Upper lobe of left lung (tissue), 6 donors: ENCODE results near the gene PRKCH. TPM values are rescaled to one million over a fixed set of nuclear protein-coding genes. Genes with fewer than 3 reads are reported as not detected.

Experiments used
- ATAC-seq, 2 donors: fragments of 200-7000 bp; cut with Tn5 transposase; one replicate each; pipeline ENCODE4 v1.9.1; 2022; ENCODE audit warnings: mild to moderate bottlenecking in 2 of 2, moderate library complexity in 2 of 2; ENCODE audit not compliant: low FRiP score in 2 of 2
- DNase-seq, 2 donors: peaks; one replicate each; pipeline ENCODE4 v3.0.0-alpha.2; 2019 to 2020
- H3K27ac ChIP-seq, 4 donors: fragments of 200-600 bp; sonication (generic); one replicate each; pipeline ENCODE4 v1.5.1; 2016 to 2019
- H3K27me3 ChIP-seq, 4 donors: fragments of 200-600 bp; sonication (generic); one replicate each; pipeline ENCODE4 v1.5.1; 2017 to 2019
- H3K36me3 ChIP-seq, 4 donors: fragments of 200-600 bp; sonication (generic); one replicate each; pipeline ENCODE4 v1.5.1; 2016 to 2019
- H3K4me1 ChIP-seq, 4 donors: fragments of 200-600 bp; sonication (generic); one replicate each; pipeline ENCODE4 v1.5.1; 2018 to 2019
- H3K4me3 ChIP-seq, 4 donors: fragments of 200-600 bp; sonication (generic); one replicate each; pipeline ENCODE4 v1.5.1; 2017 to 2019; ENCODE audit warnings: mild to moderate bottlenecking in 2 of 4, moderate library complexity in 1 of 4
- H3K9me3 ChIP-seq, 4 donors: fragments of 200-600 bp; sonication (generic); one replicate each; pipeline ENCODE4 v1.5.1; 2018 to 2019
- CTCF ChIP-seq, 6 experiments: fragments of 450-650 bp in 4 of 6; fragments of 200-600 bp in 2 of 6; sonication (generic) in 2 of 6; IDR thresholded peaks; one replicate each; pipeline ENCODE4 v1.5.1; 2016 to 2019; ENCODE audit warnings: antibody characterized with exemption in 6 of 6
- EP300 ChIP-seq, 4 donors: sonication (generic); formaldehyde crosslinking; IDR thresholded peaks; one replicate each; pipeline ENCODE4 v1.5.1; 2017; ENCODE audit warnings: antibody characterized with exemption in 4 of 4, control low read depth in 2 of 4
- POLR2A ChIP-seq, 4 donors: fragments of 450-650 bp; IDR thresholded peaks; one replicate each; pipeline ENCODE4 v1.5.1; 2016 to 2017; ENCODE audit warnings: antibody characterized with exemption in 4 of 4, mild to moderate bottlenecking in 2 of 4
- POLR2AphosphoS5 ChIP-seq, 2 donors: sonication (generic); formaldehyde crosslinking; IDR thresholded peaks; one replicate each; pipeline ENCODE4 v1.5.1; 2017; ENCODE audit warnings: antibody characterized with exemption in 2 of 2
- WGBS, 2 donors: methylation state at CpG; one replicate each; pipeline ENCODE4 v1.1.5; 2017 to 2018; 5-methylcytosine and 5-hydroxymethylcytosine counted together
- total RNA-seq, 6 donors: library from RNA; depleted of rRNA in 4 of 6; stranded (reverse); fragments of >200 nt in 4 of 6; gene quantifications; one replicate each; pipeline versions ENCODE4 v1.1.0 to v1.2.1, GENCODE V29; 2016 to 2021
- donor health status: DM: no; HTN: no; CAD: no; lungs with moderate emphysema.
- donor health status: DM: no; HTN: yes; CAD: no; lungs with severe emphysema.

PRKCH gene
- total RNA-seq, 6 donors from 2014 or later, result 54.0 to 102 (median 76.6) TPM

DNA sequence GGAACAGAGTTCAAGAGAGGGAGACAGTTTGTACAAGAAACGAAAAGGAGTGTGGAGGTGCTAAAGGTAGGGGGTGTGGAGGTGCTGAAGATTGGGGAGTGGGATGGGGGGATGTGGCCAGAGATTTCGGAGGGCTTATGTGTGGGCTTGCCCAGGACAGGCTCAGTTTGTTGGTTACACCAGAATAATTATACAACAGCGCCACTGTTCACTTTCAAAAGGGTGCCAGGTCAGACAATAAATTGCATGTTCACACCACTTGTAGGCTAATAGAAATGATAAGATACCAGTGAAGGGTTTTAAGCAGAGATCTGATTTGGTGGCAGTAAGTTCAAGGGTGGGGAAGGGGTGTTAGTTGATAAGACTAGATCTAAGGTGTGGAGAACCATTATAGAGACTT lies 75.3 kb downstream of the PRKCH start:
- Histone ChIP-seq H3K4me3 (no peak overlapping the region), H3K27ac (no peak overlapping the region), H3K36me3 (no peaks in the 10 kb centered on the region), H3K9me3 (no peaks in the 10 kb centered on the region), H3K27me3 (no peaks in the 10 kb centered on the region), H3K4me1 (peaks cover 0 to 10% (median 6%) of the 10 kb centered on the region in 4 donors)
- ATAC-seq (no peak), DNase-seq (no peak)
- no peak for TF ChIP-seq CTCF (IDR thresholded peaks at IDR 0.05)
- TF ChIP-seq POLR2A (IDR thresholded peaks at IDR 0.05), result no peak
- no peak for TF ChIP-seq EP300 (IDR thresholded peaks at IDR 0.05)
- TF ChIP-seq POLR2AphosphoS5 (IDR thresholded peaks at IDR 0.05), result no peak
- 82 to 84% methylated on average over 3 of the region's 3 CpGs for WGBS, 2 donors

DNA sequence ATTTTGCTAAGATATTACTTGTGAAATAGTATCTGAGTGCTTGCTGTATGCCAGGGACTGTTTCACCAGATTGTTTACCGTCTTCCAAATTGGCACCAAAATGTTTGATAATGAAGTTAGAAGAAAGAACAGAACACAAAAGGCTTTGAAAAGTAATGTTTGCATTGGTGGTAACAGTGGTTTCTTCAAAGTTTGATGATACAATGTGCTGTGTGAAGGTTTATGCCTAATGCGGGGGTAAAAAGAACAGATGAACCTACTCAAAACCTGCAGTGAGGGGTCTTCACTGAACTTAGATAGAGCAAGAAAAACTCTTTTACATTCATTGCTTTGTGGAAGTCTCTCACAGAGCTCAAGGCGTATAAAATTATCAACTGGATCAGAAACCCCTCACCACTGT lies 76.2 kb downstream of the PRKCH start:
- Histone ChIP-seq H3K36me3 (no peaks in the 10 kb centered on the region), H3K9me3 (no peaks in the 10 kb centered on the region), H3K4me1 (peaks cover 0 to 10% (median 6%) of the 10 kb centered on the region in 4 donors), H3K4me3 (no peak overlapping the region), H3K27ac (no peak overlapping the region), H3K27me3 (no peaks in the 10 kb centered on the region)
- no peak for DNase-seq
- 92% methylated on average over 3 of the region's 3 CpGs for WGBS, 2 donors
- TF ChIP-seq POLR2AphosphoS5 (IDR thresholded peaks at IDR 0.05) (no peak), CTCF (IDR thresholded peaks at IDR 0.05) (no peak), POLR2A (IDR thresholded peaks at IDR 0.05) (no peak), EP300 (IDR thresholded peaks at IDR 0.05) (no peak)
- ATAC-seq, result no peak

- ATAC-seq (no peak), DNase-seq (no peak)
- Histone ChIP-seq H3K9me3 (no peaks in the 10 kb centered on the region), H3K36me3 (no peaks in the 10 kb centered on the region), H3K27ac (no peak overlapping the region), H3K27me3 (no peaks in the 10 kb centered on the region), H3K4me3 (no peak overlapping the region), H3K4me1 (peaks cover 0 to 10% (median 7%) of the 10 kb centered on the region in 4 donors)
- 82 to 89% methylated on average over 2 of the region's 2 CpGs for WGBS, 2 donors
- TF ChIP-seq POLR2A (IDR thresholded peaks at IDR 0.05), result no peak
- TF ChIP-seq CTCF (IDR thresholded peaks at IDR 0.05), result no peak
- no peak for TF ChIP-seq POLR2AphosphoS5 (IDR thresholded peaks at IDR 0.05)
- no peak for TF ChIP-seq EP300 (IDR thresholded peaks at IDR 0.05)
Measured at GRCh38 chr14:61398221-61398620, 76.8 kb downstream of the PRKCH start.

DNA sequence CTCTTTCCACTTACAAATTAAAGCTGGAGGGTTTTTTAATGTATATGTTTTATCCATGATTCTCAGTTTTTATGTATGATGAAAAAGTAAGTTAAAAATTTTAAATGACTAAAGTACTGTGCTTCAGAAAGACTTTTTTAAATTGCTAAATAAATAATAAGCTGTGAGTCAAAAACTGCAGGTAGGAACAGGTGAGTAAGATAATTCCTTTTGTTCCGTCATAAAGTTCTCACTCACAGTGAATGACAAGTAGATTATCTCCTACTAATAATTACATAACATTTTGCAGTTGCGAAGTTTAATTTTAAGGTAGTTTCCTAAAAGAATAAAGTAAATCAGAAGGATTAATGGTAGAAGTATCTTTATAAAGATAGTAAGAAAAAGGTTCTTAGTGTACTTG lies 78.0 kb downstream of the PRKCH start:
- no peak overlapping the region for H3K4me3 ChIP-seq
- TF ChIP-seq POLR2AphosphoS5 (IDR thresholded peaks at IDR 0.05) (no peak), POLR2A (IDR thresholded peaks at IDR 0.05) (no peak), CTCF (IDR thresholded peaks at IDR 0.05) (no peak), EP300 (IDR thresholded peaks at IDR 0.05) (no peak)
- ATAC-seq (no peak), DNase-seq (no peak)
- H3K36me3 ChIP-seq, result no peaks in the 10 kb centered on the region
- H3K4me1 ChIP-seq, result peaks cover 5 to 16% (median 9%) of the 10 kb centered on the region in 4 donors
- 78 to 84% methylated on average over 2 of the region's 2 CpGs for WGBS, 2 donors
- H3K27ac ChIP-seq, result no peak overlapping the region
- no peaks in the 10 kb centered on the region for H3K27me3 ChIP-seq
- no peaks in the 10 kb centered on the region for H3K9me3 ChIP-seq

GRCh38 chr14:61401461-61401860 lies 80.1 kb downstream of the PRKCH start:
- no peak for ATAC-seq
- no peak for TF ChIP-seq EP300 (IDR thresholded peaks at IDR 0.05)
- no peak for TF ChIP-seq POLR2A (IDR thresholded peaks at IDR 0.05)
- no peak for TF ChIP-seq CTCF (IDR thresholded peaks at IDR 0.05)
- no peak for TF ChIP-seq POLR2AphosphoS5 (IDR thresholded peaks at IDR 0.05)
- WGBS, 2 donors, result 62 to 65% methylated on average over 2 of the region's 2 CpGs

More at GRCh38 chr14:61401461-61401860, 80.1 kb downstream of the PRKCH start:
- Histone ChIP-seq H3K4me1 (peaks cover 5 to 20% (median 6%) of the 10 kb centered on the region in 4 donors), H3K27ac (no peak overlapping the region), H3K36me3 (no peaks in the 10 kb centered on the region), H3K27me3 (no peaks in the 10 kb centered on the region), H3K9me3 (no peaks in the 10 kb centered on the region), H3K4me3 (no peak overlapping the region)
- no peak for DNase-seq
